8988T (cell line): ENCODE data around the gene TUFT1.

Experiments
- DNase-seq: peaks from one replicate; pipeline ENCODE4 v3.0.0; 2011

TUFT1 gene, protein sequence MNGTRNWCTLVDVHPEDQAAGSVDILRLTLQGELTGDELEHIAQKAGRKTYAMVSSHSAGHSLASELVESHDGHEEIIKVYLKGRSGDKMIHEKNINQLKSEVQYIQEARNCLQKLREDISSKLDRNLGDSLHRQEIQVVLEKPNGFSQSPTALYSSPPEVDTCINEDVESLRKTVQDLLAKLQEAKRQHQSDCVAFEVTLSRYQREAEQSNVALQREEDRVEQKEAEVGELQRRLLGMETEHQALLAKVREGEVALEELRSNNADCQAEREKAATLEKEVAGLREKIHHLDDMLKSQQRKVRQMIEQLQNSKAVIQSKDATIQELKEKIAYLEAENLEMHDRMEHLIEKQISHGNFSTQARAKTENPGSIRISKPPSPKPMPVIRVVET

GRCh38 chr1:151540021-151540981, at the start of gene TUFT1:
TUFT1 (plus strand) TSS chr1:151540309; CDS start chr1:151540367, 58 bp downstream.
- DNase-seq, result peak; percentile 63

DNA sequence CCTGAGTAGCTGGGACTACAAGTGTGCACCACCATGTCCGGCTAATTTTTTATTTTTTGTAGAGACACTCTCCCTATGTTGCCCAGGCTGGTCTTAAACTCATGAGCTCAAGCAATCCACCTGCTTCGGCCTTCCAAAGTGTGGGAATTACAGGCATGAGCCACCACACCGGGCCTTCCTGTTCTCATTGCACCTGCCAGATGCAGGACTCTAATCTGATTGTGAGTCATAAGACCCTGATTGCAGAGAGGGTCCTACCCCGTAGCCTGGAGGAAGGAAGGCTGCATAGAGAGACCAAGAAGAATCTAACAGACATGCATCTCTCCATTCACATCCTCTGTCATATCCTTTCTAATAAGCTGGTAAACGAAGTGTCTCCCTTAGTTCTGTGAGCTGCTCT, 48.5 kb upstream of the TUFT1 start:
- DNase-seq, result no peak

DNA sequence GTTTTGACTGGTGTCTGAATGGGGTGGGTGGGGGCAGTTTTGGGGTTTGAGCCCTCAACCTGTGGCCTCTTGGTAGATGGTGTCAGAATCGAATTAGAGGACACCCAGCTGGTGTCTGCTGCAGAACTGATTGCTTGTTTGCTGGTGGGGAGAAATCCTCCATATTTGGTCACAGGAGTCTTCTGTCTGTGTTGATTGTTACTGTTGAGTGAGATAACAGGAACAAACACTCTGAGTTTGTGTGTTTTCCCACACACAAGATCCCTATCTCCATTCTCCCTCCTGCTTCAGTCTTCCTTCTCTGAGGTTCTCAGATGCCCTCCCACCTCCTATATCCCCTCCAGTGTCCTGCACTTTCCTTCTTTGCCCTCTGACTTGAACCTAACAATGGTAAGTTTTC, 48.0 kb upstream of the TUFT1 start:
- DNase-seq, result no peak

- DNase-seq, result no peak
Measured at GRCh38 chr1:151493042-151493441, 47.1 kb upstream of the TUFT1 start.

GRCh38 chr1:151494741-151495281, 45.3 kb upstream of the TUFT1 start:
- no peak for DNase-seq

DNA sequence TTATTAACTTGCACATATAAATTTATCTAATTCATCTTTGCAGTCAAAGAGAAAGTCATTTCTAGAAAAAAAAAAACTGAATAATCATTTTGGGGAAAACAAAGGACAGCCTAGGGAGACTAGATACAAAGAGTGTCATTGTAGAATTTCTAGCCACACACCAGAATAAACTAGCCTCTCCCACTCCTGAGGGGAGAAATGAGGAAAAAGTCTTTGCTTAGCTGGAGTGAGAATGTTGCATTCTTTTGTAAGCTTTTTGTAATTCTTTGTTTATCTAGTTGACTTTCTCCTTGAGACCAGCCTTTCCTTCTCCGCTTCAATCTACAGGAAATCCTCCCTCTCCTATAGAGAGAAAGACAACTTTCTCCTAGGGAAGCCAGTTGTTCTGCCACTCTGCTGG, 44.8 kb upstream of the TUFT1 start:
- DNase-seq, result no peak

DNA sequence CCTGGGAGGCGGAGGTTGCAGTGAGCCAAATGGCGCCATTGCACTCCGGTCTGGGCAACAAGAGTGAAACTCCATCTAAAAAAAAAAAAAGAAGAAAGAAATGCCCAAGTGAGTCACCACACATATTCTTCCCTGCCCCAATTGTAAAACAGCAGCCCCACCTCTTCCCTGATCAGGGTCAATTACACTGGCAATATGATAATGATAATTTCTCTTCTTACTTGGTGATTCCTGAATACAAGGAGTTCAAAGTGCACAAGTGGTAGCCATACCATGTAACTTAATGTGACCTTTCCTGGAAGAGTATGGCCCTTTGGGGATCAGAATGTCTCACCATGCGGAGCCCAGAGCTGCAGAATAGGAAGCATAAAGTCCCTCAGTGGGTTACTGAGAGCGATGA, 40.7 kb upstream of the TUFT1 start:
- no peak for DNase-seq

DNA sequence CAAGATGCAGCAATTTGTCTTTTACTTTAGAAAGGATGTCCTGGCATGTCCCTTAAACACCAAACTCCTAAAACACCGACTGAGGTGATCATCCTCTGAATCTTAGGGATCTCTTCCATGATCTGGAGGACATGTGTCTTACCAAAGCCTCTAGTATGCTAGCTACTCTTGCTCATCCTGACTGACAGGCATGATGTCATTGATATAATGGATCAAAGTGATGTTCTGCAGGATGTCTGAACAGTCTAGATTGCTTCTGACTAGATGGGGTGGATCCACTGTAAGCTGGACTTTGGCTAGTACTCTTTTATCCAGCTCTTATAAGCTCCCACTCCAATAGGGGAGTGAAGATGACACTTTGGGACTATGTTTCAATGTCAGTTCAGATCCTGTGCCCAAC, 40.2 kb upstream of the TUFT1 start:
- no peak for DNase-seq

GRCh38 chr1:151501474-151501873, 38.6 kb upstream of the TUFT1 start:
- no peak for DNase-seq

GRCh38 chr1:151502035-151502700, 37.9 kb upstream of the TUFT1 start:
- no peak for DNase-seq

DNA sequence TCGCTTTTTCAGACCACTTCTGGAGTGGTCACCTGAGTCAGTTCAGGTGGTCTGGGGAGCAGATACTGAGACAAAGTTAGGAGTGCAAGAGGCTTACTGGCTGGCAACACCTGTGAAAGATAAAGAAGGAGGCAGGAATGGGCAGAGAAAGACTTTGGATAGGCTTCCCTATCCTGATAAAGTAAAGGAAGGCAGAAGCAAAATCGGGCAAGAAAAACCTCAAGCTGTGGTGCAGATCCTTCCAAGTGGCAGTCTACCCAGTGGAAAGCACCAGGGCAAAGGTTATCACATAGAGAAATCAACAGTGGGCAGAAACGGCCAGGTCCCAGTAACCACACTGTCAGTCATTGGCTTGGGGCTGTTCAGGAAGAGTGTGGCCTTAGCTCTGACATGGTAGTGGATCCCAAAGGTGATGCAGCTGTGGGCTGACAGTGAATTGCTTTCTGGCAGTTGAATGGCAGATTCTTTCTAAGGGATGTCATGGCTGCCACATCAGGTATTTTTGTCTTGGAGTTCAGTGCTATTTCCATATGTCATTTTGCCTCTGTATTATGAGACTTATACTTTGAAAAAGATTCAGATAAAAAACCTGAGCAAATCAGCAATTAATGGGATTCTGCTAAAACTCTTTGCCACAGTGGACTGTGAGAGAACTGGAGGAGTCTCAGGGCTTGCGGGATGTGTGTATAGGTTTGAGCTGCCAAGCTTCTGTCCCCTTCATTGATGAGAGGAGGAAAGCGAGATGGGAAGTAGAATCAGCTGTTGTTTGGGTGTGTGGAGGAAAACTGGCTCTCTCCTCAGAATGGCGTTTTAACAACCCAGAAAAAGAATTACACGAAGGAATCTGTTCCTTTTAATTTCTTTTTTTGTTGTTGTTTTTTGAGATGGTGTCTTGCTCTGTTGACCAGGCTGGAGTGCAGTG, 37.0 kb upstream of the TUFT1 start:
- no peak for DNase-seq

GRCh38 chr1:151504252-151504651, 35.9 kb upstream of the TUFT1 start:
- DNase-seq, result no peak

- no peak for DNase-seq
Measured at GRCh38 chr1:151504759-151505158, 35.4 kb upstream of the TUFT1 start.

DNA sequence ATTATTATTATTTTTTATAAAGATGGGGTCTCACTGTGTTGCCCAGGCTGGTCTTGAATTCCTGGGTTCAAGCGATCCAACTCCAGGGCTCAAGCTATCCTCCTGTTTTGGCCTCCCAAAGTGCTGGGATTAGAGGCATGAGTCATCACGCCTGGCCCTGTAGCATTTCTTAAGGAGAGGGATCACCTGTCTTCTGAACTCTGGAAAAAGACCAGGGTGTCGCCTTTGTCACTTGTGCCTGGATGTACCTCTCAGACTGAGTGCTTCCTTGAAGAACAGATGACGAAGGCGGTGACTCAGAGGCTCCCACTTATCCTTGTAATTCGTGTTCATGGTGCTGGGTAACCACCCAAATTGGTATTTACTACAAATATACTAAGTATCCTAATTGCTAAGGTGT, 31.3 kb upstream of the TUFT1 start:
- DNase-seq, result no peak

DNA sequence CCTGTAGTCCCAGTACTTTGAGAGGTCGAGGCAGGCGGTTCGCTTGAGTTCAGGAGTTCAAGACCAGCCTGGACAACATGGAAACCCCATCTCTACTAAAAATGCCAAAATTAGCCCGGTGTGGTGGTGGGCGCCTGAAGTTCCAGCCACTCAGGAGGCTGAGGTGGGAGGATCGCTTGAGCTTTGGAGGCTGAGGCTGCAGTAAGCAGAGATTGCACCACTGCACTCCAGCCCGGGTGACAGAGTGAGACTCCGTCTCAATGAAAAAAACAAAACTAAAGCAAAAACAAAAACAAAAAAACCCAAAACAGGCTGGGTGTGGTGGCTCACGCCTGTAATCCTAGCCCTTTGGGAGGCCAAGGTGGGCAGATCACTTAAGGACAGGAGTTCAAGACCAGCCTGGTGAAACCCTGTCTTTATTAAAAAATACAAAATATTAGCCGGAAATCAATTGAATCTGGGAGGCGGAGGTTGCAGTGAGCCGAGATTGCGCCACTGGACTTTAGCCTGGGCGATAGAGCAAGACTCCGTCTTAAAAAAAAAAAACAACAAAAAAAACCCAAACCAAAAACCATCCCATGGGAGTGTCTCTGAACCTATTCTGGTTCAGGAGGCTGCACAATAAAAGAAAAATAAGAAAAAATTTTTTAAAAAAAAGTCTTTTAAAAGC, 30.6 kb upstream of the TUFT1 start:
- no peak for DNase-seq

GRCh38 chr1:151510020-151510405, 30.1 kb upstream of the TUFT1 start:
- DNase-seq, result no peak

- DNase-seq, result no peak
Measured at GRCh38 chr1:151510614-151510956, 29.5 kb upstream of the TUFT1 start.

- DNase-seq, result peak; percentile 70
Measured at GRCh38 chr1:151510957-151511635, 29.0 kb upstream of the TUFT1 start, which contains the start of gene CGN. CGN (plus strand) TSS chr1:151511387; CDS start chr1:151518520, 7,133 bp downstream.

DNA sequence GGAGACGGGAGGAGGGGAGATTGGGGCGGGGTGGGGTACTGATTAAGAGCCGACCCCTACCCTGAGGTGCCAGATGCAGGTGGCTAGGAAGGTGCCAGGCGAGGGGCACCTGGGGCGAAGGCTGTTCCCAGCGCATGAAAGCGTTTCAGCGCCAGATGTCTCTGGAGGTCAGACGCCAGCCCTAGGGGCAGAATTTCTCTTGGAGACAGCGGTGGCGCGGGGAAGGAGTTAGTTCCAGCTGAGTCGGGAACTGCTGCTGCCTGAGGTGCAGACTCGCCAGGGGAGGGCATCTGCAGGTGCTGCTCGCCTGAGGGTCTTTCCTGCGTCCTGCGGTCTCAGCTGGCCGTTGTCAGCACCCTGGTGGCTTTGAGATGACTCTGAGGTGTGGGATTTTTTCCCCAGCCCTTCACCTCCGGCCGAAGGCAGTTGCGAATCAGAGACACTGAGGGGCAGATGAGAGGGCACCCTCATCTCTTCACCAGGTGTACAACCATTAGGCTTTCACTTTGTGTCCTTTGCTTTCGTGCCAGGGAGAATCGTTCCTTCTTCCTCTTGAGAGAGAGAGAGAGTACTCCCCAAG, 28.4 kb upstream of the TUFT1 start:
- DNase-seq, result no peak

- no peak for DNase-seq
Measured at GRCh38 chr1:151512326-151512725, 27.8 kb upstream of the TUFT1 start.
